HG03432 (cell line): ENCODE measurements around the gene OR5K3.

ENCODE experiments used
- ATAC-seq: cut with Tn5 transposase; IDR thresholded peaks from one replicate; pipeline ENCODE4 v1.9.1; 2021; ENCODE audit warnings: mild to moderate bottlenecking, moderate library complexity; ENCODE audit not compliant: unreplicated experiment

Gene OR5K3, protein sequence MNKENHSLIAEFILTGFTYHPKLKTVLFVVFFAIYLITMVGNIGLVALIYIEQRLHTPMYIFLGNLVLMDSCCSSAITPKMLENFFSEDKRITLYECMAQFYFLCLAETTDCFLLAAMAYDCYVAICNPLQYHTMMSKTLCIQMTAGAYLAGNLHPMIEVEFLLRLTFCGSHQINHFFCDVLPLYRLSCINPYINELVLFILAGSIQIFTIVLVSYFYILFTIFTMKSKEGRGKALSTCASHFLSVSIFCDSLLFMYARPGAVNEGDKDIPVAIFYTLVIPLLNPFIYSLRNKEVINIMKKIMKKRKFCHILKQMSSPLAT

DNA sequence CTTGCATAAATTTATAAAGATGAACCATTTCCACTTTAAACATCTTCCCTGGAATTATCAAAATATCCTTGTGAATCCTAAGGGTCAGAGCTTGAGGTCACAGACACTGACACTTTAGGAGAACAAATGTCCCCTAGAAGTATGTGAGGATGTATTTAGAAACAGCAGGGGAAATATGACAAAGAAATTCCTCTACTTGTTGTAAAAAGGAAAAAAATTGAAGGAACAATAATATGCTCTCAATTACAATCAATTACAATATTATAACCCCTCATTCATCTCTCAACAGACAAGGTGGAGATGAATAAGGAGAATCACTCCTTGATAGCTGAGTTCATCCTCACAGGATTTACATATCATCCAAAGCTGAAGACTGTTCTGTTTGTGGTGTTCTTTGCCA, at the start of gene OR5K3:
TSS of gene OR5K3 (plus strand) at position 301 of the 400 bp plus-strand sequence. CDS start at position 301, 0 bp downstream.
- no peak for ATAC-seq

DNA sequence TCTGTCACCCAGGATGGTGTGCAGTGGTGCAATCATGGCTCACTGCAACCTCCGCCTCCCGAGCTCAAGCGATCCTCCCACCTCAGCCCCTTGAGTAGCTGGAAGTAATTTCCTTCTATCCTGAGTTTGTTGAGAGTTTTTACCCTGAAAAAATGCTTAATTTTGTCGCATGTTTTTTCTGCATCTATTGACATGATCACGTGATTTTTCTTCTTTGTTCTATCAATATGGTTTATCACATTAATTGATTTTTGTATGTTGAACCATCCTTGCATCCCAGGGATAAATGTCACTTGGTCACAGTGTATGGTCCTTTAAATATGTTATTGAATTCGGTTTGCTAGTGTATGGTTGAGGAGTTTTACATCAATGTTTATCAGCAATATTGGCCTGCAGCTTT, 48.7 kb upstream of the OR5K3 start:
- no peak for ATAC-seq

DNA sequence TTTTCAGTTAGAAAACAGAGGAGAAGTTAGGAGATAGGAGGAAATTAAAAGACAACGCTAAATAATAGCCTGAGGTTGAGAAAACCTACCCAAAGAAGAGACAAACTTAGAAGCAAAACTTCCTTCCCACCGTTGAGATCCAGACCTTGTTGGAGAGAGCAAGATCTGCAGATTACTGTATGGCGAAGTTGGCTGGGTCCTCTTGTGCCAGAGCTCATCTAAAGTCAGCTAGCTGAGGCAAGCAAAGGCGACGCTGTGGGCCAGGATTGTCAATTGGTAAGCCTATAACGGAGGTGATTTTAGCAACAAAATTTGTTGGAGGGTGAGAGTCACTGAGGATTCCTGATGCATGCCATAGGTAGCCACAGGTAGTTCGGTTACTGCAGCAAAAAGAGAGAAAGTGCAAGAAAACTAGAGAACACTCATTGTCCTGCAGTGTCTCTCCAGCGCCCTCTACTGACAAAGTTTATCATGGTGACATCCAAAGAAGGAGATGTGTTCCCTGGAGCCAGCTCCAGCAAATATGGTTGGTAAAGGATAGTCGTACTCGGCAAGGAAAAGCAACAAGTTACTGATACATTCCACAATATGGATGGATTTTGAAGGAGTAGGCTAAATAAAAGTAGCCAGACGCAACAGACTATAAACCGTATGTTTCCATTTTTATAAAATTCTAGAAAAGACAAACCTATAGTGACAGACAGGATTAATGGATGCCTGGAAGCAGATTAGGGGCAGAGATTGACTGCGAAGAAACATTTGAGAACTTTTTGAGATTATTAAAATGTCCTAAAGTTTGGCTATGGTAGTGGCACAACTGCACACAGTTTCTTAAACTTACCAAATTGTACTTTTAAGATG, 46.6 kb upstream of the OR5K3 start:
- ATAC-seq = peak; percentile 68

GRCh38 chr3:98350082-98350481, 40.4 kb upstream of the OR5K3 start:
- ATAC-seq = no peak

GRCh38 chr3:98353554-98353953, 36.9 kb upstream of the OR5K3 start, which contains the start of gene OR5K4:
TSS of gene OR5K4 (plus strand) at chr3:98353854. CDS start at chr3:98353854, 0 bp downstream.
- ATAC-seq = no peak

DNA sequence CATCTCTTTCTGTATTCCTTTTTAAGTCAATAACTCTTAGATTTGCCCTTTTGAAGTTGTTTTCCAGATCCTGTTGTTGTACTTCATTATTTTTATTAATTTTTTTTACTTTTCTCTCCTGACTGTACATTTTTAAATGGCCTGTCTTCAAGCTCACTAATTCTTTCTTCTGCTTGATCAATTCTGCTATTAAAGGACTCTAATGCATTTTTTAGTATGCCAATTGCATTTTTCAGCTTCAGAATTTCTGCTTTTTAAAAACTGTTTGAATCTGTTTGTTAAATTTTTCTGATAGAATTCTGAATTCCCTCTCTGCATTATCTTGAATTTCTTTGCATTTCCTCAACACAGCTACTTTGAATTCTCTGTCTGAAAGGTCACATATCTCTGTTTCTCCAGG, 31.2 kb upstream of the OR5K3 start:
- no peak for ATAC-seq

DNA sequence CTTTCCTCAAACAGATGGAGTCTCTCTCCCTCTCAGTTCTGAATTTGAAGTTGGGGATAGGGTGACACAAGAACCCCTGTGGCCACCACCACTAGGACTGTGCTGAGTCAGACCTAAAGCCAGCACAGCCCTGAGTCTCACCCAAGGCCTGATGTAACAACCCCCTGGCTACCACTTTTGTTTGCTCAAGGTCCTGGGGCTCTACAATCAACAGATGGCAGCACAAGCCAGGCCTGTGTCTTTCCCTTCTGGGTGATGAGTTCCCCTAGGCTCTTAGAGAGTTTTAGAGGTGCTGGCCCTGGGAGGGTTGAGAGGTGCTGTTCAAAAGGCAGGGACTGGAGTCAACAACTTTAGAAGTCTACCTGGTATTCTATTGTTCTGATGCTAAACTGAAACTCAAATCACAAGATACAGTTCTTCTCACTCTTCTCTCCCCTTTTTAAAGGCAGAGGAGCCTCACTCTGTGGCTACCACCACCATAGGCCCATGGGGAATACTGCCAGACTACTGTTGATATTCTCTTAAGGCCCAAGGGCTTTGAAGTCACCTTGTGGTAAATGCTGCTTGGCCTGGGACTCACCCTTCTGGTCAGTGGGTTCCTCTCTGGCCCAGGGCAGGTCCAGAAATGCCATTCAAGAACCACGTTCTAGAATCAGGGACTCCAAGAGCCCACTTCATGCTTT, 30.3 kb upstream of the OR5K3 start:
- ATAC-seq = peak; percentile 73

- no peak for ATAC-seq
Measured at GRCh38 chr3:98360681-98361080, 29.8 kb upstream of the OR5K3 start.

DNA sequence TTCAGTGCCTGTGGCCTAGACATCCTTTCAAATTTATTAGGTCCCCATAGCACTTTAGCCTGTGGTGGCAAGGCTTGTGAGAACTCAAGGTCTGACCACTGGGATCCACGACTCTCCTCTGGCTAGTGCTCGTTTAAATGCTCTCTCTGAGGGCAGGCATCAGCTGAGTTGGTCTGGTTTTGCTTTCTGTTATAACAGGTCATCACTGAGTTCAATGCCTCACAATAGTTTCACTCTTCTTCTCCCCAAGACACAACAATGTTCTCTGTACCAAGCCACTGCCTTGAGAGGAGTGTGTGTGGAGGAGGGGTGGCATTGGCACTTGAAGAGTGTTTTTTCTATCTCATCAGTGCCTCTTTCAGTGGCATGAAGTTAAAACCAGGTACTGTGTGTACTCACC, 29.2 kb upstream of the OR5K3 start:
- ATAC-seq = peak; percentile 49

DNA sequence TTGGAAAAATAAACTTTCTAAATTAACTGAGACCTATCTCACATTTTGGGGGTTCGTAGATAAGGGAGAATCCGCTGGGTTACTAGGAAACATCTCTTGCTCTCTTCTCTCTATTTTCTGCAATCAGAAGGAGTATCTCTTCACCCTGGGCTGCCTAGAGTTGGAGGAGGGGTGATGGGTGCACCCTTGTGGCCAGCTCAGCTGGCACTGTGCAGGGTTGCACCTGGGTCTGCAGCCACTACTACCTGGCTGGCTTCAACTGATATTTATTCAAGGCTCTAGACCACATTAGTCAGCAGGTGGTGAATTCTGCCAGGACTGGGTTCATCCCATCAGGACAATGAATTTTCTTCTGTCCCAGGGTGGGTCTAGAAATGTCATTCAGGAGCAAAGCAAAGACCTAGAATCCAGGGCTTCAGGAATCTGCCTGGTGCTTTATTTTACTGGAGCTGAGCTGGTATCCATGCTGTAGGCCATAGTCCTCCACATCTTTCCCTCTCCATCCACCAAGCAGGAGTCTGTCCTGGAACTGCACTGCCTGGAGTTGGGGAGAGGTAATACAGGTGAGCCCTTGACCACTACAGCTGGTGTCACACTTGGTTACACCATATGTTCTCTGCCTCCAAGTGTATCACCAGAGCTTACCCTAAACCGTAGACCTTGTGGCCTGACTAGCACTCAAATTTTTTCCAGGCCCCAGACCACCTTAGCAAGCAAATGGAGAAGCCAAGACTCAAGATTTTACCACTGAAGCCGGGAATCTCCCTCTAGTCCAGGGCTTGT, 22.8 kb upstream of the OR5K3 start:
- ATAC-seq = no peak

GRCh38 chr3:98371186-98371585, 19.3 kb upstream of the OR5K3 start:
- ATAC-seq = no peak

- ATAC-seq = no peak
Measured at GRCh38 chr3:98371853-98372252, 18.6 kb upstream of the OR5K3 start.

- ATAC-seq = no peak
Measured at GRCh38 chr3:98372445-98372844, 18.0 kb upstream of the OR5K3 start.

- ATAC-seq = no peak
Measured at GRCh38 chr3:98376631-98377030, 13.8 kb upstream of the OR5K3 start.

DNA sequence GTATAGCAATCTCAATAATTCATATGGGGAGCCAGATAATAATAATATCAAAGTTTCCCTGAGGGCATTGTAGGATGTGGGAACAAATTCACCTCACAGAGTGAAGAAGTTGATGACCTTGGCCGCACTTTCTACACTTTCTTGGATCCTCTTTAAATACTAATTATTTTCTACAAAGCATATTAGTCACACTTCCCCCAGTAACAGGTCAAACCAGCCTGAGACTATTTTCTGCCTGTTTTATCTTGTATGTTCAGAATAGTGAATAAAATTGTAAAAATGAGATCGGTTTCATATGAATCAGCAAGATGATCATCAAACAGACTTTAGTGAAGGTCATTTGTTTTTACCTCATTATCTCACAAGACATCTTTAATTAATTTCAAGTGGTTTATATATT, 2.3 kb upstream of the OR5K3 start:
- ATAC-seq = no peak

- no peak for ATAC-seq
Measured at GRCh38 chr3:98395101-98395500, 4.6 kb downstream of the OR5K3 start.

DNA sequence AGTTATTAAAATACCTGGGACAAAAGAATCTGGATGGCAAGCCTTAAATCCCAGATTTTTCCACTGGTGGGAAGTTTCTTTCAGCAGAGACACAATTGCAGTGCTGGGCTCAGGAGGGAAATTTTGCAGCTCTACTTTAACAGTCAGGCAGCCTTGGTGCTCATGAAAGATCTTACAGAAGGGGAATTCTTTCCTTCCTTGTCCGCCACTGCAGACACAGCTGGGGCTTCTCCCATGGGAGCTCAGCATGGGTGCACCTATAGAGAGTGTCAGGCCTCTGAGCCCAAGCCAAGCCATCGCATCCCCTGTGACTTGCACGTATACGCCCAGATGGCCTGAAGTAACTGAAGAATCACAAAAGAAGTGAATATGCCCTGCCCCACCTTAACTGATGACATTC, 6.0 kb downstream of the OR5K3 start:
- peak; percentile 63 for ATAC-seq

GRCh38 chr3:98398513-98398912, 8.0 kb downstream of the OR5K3 start:
- ATAC-seq = no peak

GRCh38 chr3:98402507-98402906, 12.0 kb downstream of the OR5K3 start:
- no peak for ATAC-seq

DNA sequence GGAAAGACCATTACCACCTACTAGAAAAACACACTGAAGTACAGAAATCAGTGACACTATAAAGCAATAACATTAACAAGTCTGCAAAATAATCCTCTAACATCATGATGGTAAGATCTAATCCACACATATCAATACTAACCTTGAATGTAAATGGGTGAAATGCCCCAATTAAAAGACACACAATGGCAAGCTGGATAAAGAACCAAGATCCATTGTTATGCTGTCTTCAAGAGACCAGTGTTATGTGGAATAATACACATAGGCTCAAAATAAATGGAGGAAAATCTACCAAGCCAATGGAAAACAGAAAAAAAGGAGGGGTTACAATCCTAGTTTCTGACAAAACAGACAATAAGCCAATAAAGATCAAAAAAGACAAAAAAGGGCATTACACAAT, 13.5 kb downstream of the OR5K3 start:
- ATAC-seq = no peak

DNA sequence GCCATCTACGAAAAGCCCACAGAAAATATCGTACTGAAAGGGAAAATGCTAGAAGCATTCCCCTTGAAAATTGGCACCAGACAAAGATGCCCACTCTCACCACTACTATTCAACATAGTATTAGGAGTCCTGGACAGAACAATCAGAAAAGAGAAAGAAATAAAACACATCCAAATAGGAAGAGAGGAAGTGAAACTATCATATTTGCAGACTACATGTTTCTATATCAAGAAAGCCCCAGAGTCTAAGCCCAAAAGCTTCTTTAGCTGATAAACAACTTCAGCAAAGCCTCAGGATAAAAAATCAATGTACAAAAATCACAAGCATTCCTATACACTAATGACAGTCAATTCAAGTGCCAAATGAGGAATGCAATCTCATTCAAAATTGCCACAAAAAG, 15.6 kb downstream of the OR5K3 start:
- ATAC-seq = peak; percentile 60
